Fibroblast of the conjunctiva (primary cell): ENCODE results near the gene PFN4.

ENCODE experiments used
- DNase-seq: peaks from one replicate; pipeline ENCODE4 v3.0.0-alpha.2; 2010; ENCODE audit warnings: low read depth

The PFN4 gene

DNA sequence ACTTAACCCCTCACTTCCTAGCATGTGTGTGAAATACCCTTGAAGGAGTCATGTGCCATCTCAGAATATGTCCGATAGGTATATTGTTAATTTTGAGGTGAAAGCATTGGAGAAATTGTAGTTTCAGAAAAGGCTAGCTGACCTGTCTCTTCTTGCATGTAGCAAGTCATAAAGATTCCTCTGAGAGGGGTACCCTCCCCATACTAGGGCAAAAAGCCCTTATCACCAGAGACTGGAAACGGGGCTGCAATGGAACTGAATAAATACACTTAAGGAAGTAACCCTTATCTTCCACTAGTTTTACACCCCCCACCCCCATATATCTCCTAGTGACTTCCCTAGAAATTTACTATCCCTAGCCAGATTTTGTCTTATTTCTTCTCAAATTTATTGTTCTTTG lies 45.3 kb downstream of the PFN4 start:
- DNase-seq: no peak

DNA sequence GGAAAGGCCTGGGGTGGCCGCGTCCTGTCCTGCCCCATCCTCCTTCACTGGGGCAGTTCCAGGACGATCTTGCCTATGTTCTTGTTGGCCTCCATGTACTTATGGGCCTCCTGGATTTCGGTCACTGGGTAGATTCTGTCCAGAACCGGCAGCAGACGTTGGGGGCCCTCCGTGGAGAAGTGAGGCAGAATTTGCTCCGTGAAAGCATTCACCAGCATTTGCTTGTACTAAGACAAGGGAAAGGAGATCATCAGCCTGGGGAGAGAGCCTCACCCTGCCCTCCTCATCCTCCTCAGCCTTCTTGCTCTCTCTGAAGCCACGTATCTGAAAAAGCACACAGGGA lies 45.6 kb downstream of the PFN4 start:
- DNase-seq: no peak

DNA sequence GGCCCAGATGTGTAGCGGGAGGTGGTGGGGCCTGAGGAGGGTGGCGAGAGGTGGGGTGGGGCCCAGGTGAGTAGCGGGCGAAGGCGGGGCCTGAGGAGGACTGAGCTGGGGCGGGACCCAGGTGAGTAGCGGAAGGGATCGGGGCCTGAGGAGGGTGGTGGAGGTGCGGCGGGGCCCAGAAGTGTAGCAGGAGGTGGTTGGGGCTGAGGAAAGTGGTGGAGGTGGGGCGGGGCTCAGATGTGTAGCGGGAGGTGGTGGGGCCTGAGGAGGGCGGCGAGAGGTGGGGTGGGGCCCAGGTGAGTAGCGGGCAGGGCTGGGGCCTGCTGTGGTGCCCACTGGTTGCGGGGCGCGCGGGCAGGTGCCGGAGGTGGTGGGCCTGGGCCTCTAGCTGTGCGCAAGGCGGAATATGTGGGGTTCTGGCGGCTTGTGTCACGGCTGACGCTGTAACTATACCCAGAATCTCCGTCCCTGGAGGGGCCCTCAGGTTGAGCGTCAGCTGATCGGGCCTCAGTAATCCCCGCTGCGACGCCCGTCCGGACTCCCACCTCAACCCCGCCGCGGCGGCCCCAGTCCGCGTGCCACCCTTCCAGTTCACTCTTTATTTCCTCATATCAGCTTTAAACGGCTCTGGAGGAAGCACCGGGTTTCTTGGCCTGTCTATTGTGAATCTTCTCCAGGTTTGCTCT lies 46.1 kb downstream of the PFN4 start:
- no peak for DNase-seq

DNA sequence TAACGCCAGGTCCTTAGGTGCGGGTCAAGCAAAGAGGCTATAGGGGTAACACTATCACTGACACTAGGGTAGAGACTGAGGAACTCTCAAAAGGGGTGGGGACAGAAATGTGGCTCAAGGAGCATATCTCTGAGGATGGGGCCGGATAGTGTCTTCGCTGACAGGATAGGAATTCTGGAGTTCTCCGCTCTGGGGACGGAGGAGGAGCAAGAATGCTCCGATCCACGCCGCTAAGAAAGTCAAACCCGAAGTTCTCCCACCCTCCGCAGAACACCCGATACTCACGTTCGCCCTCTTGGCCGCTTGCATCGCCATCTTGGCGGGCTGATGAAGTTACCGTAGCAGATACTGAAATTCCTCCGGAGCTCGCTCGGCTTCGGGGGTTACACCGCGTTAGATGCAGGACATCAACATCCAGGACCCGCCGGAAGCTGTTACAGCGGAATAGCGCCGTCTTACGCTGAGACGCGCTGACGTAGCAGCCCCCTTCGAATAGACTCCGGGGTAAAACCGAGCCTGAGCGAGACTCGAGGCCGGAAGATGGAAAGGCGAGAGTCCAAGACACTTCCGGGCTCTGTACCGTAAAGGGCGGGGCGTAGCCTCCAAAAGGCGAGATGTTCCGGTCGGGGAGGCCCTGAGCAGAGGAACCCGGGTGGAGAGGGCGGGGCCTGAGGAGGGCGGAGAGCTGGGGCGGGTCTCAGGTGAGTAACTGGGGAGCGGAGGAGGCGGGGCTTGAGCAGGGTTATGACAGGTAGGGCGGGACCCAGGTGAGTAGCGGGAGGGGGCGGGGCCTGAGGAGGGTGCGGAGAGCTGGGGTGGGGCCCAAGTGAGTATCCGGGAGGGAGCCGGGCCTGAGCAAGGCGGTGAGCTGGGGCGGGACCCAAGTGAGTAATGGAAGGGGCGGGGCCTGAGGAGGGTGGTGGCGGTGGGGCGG lies 47.0 kb downstream of the PFN4 start, which contains the start of gene SF3B6:
Gene SF3B6 (minus strand): TSS at position 412 of the 934 bp plus-strand sequence. CDS start 97 bp downstream, at position 315.
- peak; percentile 97 for DNase-seq

DNA sequence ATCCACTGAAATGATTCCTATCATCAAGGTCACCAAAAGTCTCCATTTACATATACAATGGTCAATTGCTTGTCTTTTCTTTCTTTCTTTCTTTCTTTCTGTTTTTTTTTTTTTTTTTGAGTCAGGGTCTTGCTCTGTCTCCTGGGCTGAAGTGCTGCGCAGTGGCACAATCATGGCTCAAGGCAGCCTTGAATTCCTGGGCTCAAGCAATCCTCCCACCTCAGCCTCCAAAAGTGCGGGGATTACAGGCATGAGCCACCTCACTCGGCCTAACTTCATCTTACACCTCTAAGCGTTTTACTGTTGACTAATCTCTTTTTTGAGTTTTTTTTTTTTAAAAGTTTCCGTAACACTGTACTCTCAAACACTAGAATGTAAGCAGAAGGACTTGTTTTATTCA lies 47.9 kb downstream of the PFN4 start:
- no peak for DNase-seq

DNA sequence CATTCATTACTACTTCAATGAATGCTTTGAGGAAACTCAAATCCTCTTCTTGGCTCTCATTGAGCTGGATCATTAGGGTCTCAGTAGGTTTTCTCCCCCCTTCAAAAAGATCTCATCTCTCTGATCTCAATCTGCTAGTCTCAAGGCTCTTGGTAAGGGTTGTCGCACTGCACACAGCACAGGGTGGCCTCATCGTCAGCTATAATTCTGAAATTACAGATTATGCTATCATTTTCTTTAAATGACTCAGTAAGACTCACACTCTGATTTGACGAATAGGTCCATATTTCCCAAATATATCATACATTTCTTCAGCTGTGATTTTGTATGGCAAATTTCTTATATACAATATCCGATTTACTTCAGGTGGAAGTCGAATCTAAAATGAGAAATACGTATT lies 49.3 kb downstream of the PFN4 start:
- DNase-seq: no peak

DNA sequence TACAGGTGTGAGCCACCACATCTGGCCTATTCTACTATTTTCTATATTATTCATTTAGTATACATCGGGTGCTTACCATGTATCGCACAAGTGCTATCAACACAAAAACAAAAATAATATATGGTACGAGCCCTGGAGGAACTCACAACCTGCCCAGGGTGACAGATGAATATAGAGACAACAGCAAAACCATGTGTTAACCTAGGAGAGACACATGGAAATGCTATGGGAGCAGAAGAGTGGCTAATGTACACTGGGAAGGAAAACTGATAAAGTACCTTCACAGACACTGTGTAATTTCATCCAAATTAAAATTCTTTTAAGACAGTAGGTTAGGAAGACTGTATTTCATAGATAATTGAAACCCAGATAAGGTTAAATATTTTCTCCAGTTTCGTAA lies 50.9 kb downstream of the PFN4 start:
- no peak for DNase-seq

DNA sequence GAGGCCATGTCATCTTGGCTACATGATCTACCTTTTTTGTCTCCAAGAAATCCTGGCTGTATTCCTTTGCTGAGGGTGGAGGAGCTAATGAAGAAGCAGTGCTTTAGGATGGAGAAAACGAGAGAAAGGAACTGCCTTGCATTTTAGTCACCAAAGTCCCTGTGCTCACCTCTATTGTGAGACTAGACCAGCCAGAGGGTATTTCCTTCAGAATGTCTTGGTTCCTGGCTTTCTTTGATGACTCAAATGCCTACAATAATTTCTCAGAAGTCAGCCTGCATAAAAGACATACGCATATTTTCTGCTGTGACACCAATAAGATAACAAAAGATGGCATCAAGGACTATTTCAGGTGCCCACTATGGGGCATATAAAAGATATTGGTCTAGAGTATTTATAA lies 57.8 kb downstream of the PFN4 start:
- no peak for DNase-seq
